ENCODE data around the gene CNNM1.

Gene CNNM1

GRCh38 chr10:99357691-99358090 is 28.5 kb downstream of the CNNM1 start:
- no peaks in the 10 kb centered on the region for H3K36me3 ChIP-seq (ENCODE audit: insufficient read depth)
- H3K4me1 ChIP-seq (ENCODE audit: low read depth, poor library complexity, severe bottlenecking): no peaks in the 10 kb centered on the region
- no peaks in the 10 kb centered on the region for H3K27me3 ChIP-seq (ENCODE audit: insufficient read depth, low read depth)
- H3K4me2 ChIP-seq: no peak overlapping the region
- TF ChIP-seq, protein P1, sequence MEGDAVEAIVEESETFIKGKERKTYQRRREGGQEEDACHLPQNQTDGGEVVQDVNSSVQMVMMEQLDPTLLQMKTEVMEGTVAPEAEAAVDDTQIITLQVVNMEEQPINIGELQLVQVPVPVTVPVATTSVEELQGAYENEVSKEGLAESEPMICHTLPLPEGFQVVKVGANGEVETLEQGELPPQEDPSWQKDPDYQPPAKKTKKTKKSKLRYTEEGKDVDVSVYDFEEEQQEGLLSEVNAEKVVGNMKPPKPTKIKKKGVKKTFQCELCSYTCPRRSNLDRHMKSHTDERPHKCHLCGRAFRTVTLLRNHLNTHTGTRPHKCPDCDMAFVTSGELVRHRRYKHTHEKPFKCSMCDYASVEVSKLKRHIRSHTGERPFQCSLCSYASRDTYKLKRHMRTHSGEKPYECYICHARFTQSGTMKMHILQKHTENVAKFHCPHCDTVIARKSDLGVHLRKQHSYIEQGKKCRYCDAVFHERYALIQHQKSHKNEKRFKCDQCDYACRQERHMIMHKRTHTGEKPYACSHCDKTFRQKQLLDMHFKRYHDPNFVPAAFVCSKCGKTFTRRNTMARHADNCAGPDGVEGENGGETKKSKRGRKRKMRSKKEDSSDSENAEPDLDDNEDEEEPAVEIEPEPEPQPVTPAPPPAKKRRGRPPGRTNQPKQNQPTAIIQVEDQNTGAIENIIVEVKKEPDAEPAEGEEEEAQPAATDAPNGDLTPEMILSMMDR (conservative IDR thresholded peaks at IDR 0.05; ENCODE audit: low read depth, low read length): no peak
- no peaks in the 10 kb centered on the region for H3K79me2 ChIP-seq (ENCODE audit: insufficient read depth, low read depth)
- H2AFZ ChIP-seq (ENCODE audit: low read depth): no peak overlapping the region
- H3K27ac ChIP-seq: no peak overlapping the region
- H3K9ac ChIP-seq: no peak overlapping the region
- no peaks in the 10 kb centered on the region for H4K20me1 ChIP-seq (ENCODE audit: insufficient read depth)
- no peak overlapping the region for H3K4me3 ChIP-seq (IDR thresholded peaks at IDR 0.05; ENCODE audit: insufficient read depth, low read depth, low read length)

- Histone ChIP-seq H3K27me3 (ENCODE audit: insufficient read depth, low read depth) (no peaks in the 10 kb centered on the region), H3K79me2 (ENCODE audit: insufficient read depth, low read depth) (no peaks in the 10 kb centered on the region), H3K36me3 (ENCODE audit: insufficient read depth) (no peaks in the 10 kb centered on the region), H3K9ac (no peak overlapping the region), H3K4me3 (IDR thresholded peaks at IDR 0.05; ENCODE audit: insufficient read depth, low read depth, low read length) (no peak overlapping the region), H3K4me2 (no peak overlapping the region), H3K4me1 (ENCODE audit: low read depth, poor library complexity, severe bottlenecking) (no peaks in the 10 kb centered on the region), H3K27ac (no peak overlapping the region), H4K20me1 (ENCODE audit: insufficient read depth) (no peaks in the 10 kb centered on the region), H2AFZ (ENCODE audit: low read depth) (no peak overlapping the region)
- TF ChIP-seq, protein P1 (conservative IDR thresholded peaks at IDR 0.05; ENCODE audit: low read depth, low read length): no peak
Observed at GRCh38 chr10:99358101-99358500, 28.9 kb downstream of the CNNM1 start.

DNA sequence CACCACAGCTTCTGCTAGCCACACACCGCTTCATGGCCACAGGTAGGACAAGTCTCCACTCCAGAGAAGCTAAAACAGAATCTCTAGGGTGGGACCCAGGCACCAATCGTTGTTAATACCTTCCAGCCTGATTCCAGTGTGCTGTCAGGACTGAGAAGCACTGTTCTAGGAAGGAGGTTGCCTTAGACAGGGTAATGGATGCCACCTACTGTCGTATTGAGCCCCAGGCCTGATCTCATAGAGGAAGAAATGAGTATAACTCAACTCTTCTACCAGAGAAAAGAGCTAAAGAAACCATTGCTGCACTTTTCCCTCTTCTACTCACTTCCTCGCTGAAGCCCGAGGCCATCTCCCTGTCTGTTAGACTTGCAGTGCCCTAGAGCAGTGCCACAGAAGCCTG is 31.8 kb downstream of the CNNM1 start:
- TF ChIP-seq, protein P1 (conservative IDR thresholded peaks at IDR 0.05; ENCODE audit: low read depth, low read length): no peak
- H2AFZ ChIP-seq (ENCODE audit: low read depth): no peak overlapping the region
- H3K27ac ChIP-seq: no peak overlapping the region

DNA sequence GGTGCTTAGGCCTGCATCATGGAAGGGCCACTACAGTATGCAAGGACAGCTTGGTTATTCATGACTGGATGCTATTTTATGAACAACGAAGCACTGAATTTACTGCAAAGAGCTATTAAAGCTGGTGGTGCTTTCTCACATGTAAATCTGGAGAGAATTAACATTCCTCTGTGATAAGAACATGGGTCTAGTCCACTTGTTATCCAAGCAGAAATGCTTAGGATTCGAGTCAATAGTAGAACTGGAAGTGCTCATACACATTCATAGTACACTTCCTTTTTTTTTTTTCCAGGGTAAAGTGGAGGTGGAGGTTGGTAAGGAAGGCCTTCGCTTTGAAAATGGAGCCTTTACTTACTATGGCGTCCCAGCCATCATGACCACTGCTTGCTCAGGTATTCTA is 35.0 kb downstream of the CNNM1 start:
- H2AFZ ChIP-seq (ENCODE audit: low read depth): no peak overlapping the region
- H3K27me3 ChIP-seq (ENCODE audit: insufficient read depth, low read depth): peaks cover 22% of the 10 kb centered on the region; the same call in 1 of the 2 replicates
- H3K27ac ChIP-seq: no peak overlapping the region
- no peak overlapping the region for H3K4me3 ChIP-seq (IDR thresholded peaks at IDR 0.05; ENCODE audit: insufficient read depth, low read depth, low read length)
- H3K79me2 ChIP-seq (ENCODE audit: insufficient read depth, low read depth): no peaks in the 10 kb centered on the region
- no peaks in the 10 kb centered on the region for H3K36me3 ChIP-seq (ENCODE audit: insufficient read depth)
- H3K4me1 ChIP-seq (ENCODE audit: low read depth, poor library complexity, severe bottlenecking): no peaks in the 10 kb centered on the region
- no peak overlapping the region for H3K9ac ChIP-seq
- H3K4me2 ChIP-seq: no peak overlapping the region
- TF ChIP-seq, protein P1 (conservative IDR thresholded peaks at IDR 0.05; ENCODE audit: low read depth, low read length): no peak
- no peaks in the 10 kb centered on the region for H4K20me1 ChIP-seq (ENCODE audit: insufficient read depth)

More for the DNA sequence above, 31.8 kb downstream of the CNNM1 start:
- Histone ChIP-seq H3K36me3 (ENCODE audit: insufficient read depth) (no peaks in the 10 kb centered on the region), H4K20me1 (ENCODE audit: insufficient read depth) (no peaks in the 10 kb centered on the region), H3K27me3 (ENCODE audit: insufficient read depth, low read depth) (no peaks in the 10 kb centered on the region), H3K4me1 (ENCODE audit: low read depth, poor library complexity, severe bottlenecking) (no peaks in the 10 kb centered on the region), H3K4me3 (IDR thresholded peaks at IDR 0.05; ENCODE audit: insufficient read depth, low read depth, low read length) (no peak overlapping the region), H3K79me2 (ENCODE audit: insufficient read depth, low read depth) (no peaks in the 10 kb centered on the region), H3K4me2 (no peak overlapping the region), H3K9ac (no peak overlapping the region)
